Omental fat pad (tissue), 4 donors: ENCODE data around the gene HERC6. TPM values are rescaled to one million over a fixed set of nuclear protein-coding genes. Genes with fewer than 3 reads are reported as not detected.

Experiments
- ATAC-seq: fragments of 150-250 bp; one replicate; pipeline ENCODE4 v1.9.1; 2016; ENCODE audit warnings: mild to moderate bottlenecking, moderate library complexity; ENCODE audit not compliant: low FRiP score
- DNase-seq: peaks from one replicate; pipeline ENCODE4 v3.0.0-alpha.2; 2019; ENCODE audit warnings: low spot score
- CTCF ChIP-seq, 3 donors: fragments of 450-650 bp; IDR thresholded peaks; one replicate each; pipeline ENCODE4 v1.5.1; 2016 to 2017; ENCODE audit warnings: antibody characterized with exemption in 3 of 3, mild to moderate bottlenecking in 3 of 3, moderate library complexity in 2 of 3
- total RNA-seq, 4 donors: library from RNA; depleted of rRNA; stranded (reverse); fragments of >200 nt; gene quantifications; one replicate each; pipeline ENCODE4 v1.1.0, GENCODE V29; 2016

The HERC6 gene
- total RNA-seq, 4 donors from 2014 or later = 3.1 to 21.6 (median 8.7) TPM

- DNase-seq = no peak
- no peak for TF ChIP-seq CTCF (IDR thresholded peaks at IDR 0.05)
- no peak for ATAC-seq
These were observed 60.6 kb downstream of the HERC6 start for GRCh38 chr4:88439161-88439760.

GRCh38 chr4:88440146-88440545 lies 61.5 kb downstream of the HERC6 start:
- TF ChIP-seq CTCF (IDR thresholded peaks at IDR 0.05) = no peak
- no peak for ATAC-seq
- DNase-seq = no peak

GRCh38 chr4:88441696-88442095 lies 63.0 kb downstream of the HERC6 start:
- TF ChIP-seq CTCF (IDR thresholded peaks at IDR 0.05) = no peak
- ATAC-seq = no peak
- no peak for DNase-seq

GRCh38 chr4:88442689-88443191 lies 64.1 kb downstream of the HERC6 start:
- no peak for TF ChIP-seq CTCF (IDR thresholded peaks at IDR 0.05)
- ATAC-seq (no peak), DNase-seq (no peak)

GRCh38 chr4:88443486-88443885 lies 64.8 kb downstream of the HERC6 start:
- no peak for TF ChIP-seq CTCF (IDR thresholded peaks at IDR 0.05)
- ATAC-seq (no peak), DNase-seq (no peak)

- no peak for DNase-seq
- ATAC-seq = no peak
These were observed 66.6 kb downstream of the HERC6 start for GRCh38 chr4:88445252-88445651.

More at GRCh38 chr4:88445252-88445651, 66.6 kb downstream of the HERC6 start:
- TF ChIP-seq CTCF (IDR thresholded peaks at IDR 0.05) = no peak
